ENCODE measurements around the gene ZNRF4.

DNA sequence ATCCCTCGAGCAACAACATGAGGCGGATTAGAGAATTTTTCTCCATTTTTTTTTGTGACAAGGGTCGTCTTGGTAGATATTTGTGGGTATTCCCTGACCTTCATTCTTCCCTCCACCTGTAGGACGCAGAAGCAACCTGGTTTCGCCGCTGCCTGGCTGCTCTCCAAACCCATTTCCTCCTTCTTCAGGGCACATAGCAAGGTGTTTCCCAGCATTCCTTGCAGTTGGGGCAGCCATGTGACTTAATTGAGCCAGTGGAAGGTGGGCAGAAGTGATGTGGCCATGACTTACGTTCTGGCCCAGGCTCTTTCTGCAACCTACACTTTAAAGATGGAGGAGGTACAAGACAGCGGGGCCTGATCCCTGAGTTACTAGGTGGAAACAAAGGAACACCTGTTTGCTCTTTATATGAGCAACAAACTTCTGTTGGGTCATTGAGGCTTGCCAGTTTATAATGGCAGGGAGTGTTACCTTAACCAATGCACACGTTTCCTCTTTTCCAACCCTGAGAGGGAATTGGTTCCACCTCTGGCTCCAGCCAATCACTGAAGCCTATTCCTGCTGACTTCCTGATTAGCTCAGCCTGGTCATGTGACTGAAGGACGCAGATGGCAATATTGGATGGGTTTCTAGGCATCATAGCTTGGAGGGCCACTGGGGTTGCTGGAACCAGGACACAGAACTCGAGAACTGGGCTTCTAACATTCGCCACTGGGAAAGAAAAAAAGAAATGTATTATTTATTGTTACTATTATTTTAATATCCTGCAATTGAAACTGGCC lies 30.8 kb upstream of the ZNRF4 start:
- no peak for TF ChIP-seq POLR2A (IDR thresholded peaks at IDR 0.05)
- no peak for TF ChIP-seq CTCF (IDR thresholded peaks at IDR 0.05)

Measured in lower leg skin (tissue), 3 donors.